ENCODE data around the gene IPO13.

Gene IPO13

DNA sequence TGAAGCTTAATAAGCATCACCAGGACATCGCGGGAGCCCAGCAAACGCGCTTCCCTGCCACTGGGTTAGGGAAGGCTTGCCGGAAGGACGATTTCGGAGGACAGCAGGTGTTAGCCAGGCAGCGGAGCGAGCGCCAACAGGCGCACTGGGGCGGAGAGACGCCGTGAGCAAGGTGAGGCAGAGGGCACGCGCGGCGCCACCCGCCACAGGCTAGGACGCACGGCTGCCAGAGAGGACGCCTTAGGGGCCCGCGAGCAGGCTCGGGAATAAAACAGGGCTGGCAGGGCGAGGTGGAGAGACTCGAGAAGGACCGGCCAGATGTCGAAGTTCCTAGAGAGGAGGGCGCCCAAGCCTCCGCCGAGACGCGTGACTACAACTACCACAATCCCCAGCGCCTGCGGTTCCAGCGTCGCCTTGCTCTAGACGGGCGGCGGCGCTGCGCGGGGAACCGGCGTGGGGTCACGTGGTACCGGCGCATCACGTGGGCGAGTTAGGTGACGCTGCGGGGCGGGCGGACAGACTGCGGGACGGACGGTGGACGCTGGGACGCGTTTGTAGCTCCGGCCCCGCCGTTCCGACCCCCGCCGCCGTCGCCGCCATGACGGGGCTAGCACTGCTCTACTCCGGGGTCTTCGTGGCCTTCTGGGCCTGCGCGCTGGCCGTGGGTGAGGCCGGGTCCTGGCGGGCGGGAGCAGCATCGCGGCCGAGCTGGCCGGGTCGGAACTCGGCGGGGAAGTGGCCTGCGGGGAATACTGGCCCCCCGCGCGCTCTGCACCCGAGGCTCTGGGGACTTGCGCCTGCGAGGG lies 27.9 kb downstream of the IPO13 start, which contains the start of gene ATP6V0B:
Gene ATP6V0B, plus strand, starts transcription at position 518 of the 806 bp plus-strand sequence. Its CDS starts 81 bp downstream, at position 599.
- DNase-seq (ENCODE audit: low read depth in 2 of 2): peak; percentile 95

DNA sequence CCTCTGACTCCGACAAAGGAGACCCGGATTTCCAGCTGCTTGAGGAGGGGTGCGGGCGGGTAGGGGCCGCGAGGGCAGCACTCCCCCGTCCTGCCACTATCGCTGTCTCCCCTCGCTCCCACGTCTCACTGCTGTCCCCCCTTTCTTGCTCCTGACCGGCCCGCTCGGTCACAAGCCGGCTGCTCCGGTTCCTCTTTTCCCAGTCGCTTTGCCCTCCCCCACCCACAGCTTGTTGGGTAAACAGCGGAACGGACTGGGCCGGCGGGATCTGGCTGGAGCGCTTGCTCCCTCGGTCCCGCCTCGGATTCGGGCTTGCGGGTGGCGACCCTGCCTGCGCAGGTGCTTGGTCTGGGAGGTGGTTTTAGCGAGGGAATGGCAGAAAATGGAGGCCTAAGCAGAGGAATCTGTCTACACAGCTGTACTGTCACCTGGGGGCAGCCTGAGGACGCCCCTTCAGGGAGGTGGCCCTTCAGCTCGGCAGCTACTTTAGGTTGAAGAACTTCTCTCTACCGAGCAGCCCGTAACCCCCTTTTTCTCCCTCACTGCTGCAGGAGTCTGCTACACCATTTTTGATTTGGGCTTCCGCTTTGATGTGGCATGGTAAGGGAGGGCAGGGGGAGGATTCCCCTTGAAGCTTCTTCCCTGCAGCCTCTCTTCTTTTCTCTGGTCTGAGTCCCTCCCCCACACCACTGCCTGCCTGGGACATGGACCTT lies 28.7 kb downstream of the IPO13 start:
- DNase-seq (ENCODE audit: low read depth in 2 of 2): no peak

DNA sequence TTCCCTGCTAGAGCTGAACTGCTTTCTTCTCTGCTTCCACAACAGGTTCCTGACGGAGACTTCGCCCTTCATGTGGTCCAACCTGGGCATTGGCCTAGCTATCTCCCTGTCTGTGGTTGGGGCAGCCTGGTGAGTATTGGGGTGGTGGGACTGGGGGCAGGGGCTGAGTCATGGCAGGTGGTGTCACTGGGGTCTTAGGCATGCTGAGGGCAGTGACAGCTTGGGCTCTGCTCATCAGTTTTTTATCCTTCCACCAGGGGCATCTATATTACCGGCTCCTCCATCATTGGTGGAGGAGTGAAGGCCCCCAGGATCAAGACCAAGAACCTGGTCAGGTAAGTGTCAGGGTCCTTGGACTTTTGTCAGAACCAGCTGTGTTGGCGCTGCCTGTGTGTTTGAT lies 29.3 kb downstream of the IPO13 start:
- no peak for DNase-seq (ENCODE audit: low read depth in 2 of 2)

DNA sequence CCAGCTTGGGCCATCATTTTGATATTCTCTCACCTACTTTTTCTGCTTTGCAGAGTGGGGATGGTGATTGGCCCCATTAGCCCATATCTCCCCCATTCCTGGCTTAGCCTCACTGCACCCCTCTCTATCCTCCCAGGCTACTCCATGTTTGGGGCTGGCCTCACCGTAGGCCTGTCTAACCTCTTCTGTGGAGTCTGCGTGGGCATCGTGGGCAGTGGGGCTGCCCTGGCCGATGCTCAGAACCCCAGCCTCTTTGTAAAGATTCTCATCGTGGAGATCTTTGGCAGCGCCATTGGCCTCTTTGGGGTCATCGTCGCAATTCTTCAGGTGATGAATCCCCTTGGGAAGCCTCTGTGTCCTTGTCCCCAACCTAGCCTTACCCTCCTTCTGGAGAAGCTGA lies 30.1 kb downstream of the IPO13 start:
- DNase-seq (ENCODE audit: low read depth in 2 of 2): no peak

DNA sequence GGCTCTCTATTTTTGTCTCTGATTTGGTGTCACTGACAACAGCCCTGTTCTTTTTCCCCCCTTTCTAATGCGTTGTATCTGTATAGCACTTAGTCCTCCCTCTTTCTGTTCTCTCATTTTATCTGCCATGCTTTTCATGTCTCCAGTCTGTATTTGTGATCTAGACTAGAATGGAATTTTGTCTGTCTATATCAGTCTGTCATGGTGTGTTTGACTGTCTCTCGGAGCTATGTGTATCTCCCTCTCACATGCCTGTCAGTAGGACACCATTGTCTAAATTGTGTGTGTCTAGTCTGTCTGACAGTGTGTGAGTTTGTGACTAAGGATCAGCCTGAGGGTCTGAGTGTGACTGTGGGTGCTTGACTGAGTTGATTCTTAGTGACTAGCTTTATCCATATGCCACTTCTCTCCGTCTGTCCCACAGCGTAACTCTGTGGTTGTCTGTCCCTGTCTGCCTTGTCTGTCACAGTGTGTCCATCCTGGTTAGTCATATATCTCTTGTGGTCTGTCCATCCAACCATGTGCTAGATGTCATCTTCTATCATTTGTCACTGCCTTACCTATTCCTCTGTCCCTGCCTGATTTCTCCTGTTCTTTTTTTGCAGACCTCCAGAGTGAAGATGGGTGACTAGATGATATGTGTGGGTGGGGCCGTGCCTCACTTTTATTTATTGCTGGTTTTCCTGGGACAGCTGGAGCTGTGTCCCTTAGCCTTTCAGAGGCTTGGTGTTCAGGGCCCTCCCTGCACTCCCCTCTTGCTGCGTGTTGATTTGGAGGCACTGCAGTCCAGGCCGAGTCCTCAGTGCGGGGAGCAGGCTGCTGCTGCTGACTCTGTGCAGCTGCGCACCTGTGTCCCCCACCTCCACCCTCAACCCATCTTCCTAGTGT lies 30.9 kb downstream of the IPO13 start:
- DNase-seq (ENCODE audit: low read depth in 2 of 2): no peak

DNA sequence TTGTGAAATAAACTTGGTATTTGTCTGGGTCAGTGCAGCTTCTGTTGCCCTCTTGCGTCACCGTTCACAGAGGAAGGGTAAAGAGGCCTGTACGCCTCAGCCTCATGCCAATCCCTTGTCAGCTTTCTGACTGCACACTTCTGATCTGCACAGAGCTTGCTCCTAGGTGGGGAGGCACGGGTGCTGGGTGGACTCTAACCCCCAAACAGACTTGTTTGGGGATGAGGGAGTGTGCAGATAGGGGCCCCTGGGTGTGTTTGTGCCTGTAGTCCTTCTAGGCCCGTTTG lies 31.5 kb downstream of the IPO13 start:
- no peak for DNase-seq (ENCODE audit: low read depth in 2 of 2)

DNA sequence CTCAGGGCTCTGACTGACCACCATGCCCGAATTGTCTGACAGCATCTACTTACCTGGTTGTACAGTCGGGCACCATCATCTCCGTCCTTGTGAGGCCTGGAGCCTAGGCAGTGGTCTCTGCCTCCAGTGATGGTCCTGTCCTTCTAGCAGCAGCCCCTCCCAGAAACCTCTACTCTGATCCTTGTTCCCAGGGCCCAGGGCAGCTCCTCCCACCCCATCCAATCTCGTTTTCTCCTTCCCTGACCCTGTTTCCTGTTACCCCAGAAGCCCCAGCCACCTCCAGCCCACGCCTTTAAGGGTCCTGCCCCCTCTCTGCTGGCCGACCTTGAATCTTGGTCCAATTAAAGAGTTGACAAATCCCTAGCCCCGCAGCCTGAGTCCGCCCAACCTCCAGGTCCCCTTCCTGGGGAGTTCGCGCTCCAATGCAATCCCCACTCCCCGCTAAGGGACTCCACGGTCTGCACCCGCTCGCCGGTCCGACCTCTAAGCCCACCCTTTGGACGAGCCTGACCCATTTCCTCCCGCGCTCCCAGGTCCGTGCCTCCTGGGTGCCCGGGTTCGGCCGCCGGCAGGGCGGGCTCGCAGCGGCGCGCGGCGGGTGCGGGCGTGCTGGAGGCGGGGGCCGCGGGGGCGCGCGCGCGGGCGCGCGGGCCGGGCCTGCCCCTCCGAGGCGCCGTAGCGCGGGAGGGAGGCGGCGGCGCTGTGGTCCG lies 32.0 kb downstream of the IPO13 start, which contains the start of gene B4GALT2:
Gene B4GALT2, plus strand, starts transcription at position 660 of the 710 bp plus-strand sequence. CDS start 1,951 bp downstream, outside the sequence.
- DNase-seq (ENCODE audit: low read depth in 2 of 2): peak in 1 of 2 donors; percentile 26

DNA sequence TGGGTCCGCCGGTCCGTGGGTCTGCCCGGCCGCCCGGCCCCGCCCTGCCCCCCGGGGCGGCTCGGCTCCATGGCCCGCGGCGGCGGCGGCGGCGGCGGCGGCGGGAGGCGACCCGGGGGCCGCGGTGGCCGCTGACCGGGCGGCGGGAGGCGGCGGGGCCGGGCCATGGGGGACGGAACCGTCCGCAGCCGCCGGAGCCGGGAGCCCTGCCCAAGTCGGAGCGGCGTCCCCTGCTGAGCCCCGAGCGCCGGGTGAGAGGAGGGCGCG lies 32.4 kb downstream of the IPO13 start:
- no peak for DNase-seq (ENCODE audit: low read depth in 2 of 2)

DNA sequence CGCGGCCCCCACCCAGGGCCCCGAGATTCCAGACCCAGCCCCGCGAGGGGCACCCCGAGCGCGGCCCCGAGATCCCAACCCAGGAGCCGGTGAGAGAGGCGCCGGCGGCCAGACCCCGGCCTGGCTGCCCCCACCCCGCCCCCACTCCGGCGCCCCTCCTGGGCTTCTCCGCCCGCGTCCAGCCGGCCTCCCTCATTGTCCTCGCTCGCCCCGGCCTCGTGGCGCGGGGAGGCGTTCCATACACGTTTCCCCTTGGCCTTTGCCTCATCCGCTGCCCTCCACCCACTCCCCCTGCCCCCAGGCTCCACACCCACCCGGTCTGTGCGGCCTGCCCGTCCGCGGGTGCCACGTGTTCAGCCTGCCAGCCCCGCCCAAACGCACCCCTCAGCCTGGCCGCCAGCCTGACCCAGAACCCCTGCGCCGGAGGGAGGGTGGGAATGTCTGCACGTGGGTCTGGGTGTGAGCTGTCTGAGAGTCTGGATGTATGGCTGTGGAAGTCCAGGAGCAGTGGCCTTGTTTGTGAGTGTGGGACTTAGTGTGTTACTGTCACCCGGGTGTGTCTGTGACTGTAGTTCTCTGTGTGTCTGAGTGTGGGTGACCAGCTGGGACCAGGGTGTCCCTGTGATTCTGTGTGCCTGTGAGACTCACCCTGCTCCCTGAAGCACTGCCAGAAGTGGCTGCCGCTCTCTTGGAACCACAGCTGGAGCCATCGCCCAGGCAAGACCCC lies 32.9 kb downstream of the IPO13 start:
- DNase-seq (ENCODE audit: low read depth in 2 of 2): peak in 1 of 2 donors; percentile 19

DNA sequence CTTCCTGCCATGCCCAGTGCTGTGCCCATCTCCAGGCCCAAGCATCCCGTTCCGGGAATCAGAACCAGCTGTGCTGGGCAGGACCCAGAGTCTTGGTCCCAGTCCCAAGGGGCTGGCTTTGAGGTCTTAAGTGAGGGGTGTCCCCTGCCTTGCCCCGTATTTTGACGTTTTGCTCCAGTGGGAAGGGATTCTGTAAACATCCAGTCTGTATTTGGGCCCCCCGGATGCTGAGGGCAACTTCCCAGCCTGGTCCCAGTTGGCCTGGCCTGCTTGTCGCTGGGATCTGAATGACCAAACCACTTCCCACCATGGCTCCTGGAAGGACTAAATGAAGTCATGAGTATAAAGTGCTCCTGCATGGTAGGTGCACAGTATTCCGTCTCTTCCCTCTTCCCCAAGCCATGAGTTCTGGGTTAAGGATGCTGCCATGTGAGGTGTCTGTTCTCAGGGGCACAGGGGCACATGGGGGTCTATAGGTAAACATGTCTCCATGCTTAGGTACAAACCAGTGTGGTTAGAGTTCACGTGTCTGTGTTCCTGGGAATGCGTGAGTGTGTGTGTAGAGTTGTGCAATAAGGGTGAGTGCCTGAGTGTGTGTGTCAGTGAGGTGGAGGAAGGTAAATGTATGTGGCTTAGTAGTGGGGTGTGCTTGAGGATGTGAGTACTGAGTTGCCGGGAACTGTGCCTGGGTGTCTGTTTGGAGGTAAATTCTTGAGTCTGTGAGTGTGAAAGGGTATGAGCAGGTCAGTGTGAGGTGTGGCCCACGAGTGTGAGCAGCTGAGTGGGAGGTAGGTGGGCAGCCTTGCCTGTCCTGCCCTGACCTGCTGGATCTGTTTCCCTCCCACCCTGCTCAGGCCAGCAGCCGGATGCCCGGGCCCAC lies 33.7 kb downstream of the IPO13 start:
- no peak for DNase-seq (ENCODE audit: low read depth in 2 of 2)

DNA sequence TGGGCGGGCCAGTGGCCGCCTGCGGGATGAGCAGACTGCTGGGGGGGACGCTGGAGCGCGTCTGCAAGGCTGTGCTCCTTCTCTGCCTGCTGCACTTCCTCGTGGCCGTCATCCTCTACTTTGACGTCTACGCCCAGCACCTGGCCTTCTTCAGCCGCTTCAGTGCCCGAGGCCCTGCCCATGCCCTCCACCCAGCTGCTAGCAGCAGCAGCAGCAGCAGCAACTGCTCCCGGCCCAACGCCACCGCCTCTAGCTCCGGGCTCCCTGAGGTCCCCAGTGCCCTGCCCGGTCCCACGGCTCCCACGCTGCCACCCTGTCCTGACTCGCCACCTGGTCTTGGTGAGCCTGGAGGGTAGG lies 34.4 kb downstream of the IPO13 start:
- DNase-seq (ENCODE audit: low read depth in 2 of 2): no peak

DNA sequence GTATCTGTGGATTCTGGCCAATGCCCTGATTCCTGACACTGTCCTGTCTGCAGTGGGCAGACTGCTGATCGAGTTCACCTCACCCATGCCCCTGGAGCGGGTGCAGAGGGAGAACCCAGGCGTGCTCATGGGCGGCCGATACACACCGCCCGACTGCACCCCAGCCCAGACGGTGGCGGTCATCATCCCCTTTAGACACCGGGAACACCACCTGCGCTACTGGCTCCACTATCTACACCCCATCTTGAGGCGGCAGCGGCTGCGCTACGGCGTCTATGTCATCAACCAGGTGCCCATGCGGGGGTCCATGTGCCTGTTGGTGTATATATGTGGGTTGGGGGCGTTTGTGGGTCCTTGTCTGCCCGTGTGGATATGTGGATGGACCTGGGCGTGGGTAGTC lies 34.9 kb downstream of the IPO13 start:
- DNase-seq (ENCODE audit: low read depth in 2 of 2): no peak

DNA sequence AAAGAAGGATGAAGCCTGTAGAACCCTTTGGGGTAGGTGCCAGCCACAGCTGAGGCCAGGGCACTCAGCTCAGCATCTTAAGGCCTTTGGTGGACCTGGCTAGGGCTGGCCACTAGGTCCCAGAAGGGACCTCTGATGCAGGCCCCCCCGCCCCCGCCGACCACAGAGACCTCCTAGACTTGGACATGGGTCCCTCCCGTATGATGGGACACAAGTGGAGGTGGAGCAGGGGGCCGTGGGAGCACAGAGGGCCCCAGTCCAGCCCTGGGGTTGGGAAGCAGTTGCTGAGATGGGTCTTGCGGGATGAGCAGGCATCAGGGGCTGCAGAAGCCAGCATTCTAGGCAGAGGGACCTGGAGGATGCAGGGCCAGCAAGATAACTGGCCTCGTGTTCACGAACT lies 35.5 kb downstream of the IPO13 start:
- DNase-seq (ENCODE audit: low read depth in 2 of 2): no peak

DNA sequence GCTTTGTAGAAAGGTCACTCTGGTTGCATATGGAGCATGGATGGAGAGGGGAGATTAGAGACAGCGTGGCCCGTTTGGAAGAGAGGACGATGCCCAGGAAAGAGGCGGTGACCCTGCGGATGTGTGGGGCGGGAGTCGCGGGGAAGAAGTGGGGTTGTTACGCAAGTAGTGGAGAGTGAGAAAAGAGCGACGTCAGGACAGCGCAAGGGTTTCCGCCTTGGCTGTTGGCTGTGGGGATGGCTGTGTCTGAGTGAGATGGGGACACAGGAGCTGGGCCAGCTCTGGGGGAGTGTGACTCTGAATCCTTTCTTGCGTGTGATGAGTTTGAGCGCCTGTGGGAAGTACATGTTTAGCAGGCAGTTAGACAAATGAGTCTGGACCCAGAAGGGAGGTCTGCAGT lies 36.1 kb downstream of the IPO13 start:
- no peak for DNase-seq (ENCODE audit: low read depth in 2 of 2)

DNA sequence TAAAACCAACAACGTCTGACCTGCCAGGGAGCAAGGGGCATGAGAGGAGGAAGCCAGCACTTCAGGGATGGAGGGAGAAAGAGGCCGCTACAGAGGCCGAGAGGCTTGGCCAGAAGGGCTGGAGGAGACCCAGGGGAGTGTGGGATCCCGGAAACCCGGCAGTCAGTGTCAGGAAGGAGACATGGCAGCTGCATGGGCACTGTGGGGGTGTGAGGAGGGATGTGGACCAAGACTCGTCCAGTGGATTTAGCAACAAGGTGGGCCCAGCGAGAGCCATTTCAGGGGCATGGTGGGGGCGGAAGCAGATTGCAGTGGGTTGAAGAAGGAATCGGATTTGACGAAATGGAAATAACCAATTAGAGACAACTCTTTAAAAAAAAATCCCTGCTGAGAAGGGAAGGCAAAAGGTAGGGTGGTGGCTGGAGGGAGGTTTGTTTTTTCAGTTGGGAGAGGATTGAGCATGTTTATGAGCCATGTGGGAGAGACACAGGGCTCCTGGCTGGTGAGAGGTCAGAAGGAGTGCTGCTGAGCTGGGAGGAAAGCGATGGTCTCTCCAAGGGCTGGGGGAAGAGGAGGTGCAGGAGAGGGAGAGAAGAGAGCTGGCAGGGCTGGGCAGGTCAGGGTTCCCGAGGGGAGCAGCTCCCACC lies 36.6 kb downstream of the IPO13 start:
- DNase-seq (ENCODE audit: low read depth in 2 of 2): no peak

DNA sequence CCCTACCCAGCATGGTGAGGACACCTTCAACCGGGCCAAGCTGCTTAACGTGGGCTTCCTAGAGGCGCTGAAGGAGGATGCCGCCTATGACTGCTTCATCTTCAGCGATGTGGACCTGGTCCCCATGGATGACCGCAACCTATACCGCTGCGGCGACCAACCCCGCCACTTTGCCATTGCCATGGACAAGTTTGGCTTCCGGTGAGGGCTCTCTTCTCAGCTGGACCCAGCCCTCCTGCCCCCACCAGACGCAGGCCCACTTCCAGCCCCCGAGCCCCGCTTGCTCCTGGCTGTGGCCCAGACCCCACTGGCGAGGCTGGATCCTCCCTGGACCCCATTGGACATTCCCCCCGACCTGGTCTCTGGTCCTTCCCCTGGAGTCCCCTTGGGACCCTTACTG lies 38.1 kb downstream of the IPO13 start:
- DNase-seq (ENCODE audit: low read depth in 2 of 2): no peak

DNA sequence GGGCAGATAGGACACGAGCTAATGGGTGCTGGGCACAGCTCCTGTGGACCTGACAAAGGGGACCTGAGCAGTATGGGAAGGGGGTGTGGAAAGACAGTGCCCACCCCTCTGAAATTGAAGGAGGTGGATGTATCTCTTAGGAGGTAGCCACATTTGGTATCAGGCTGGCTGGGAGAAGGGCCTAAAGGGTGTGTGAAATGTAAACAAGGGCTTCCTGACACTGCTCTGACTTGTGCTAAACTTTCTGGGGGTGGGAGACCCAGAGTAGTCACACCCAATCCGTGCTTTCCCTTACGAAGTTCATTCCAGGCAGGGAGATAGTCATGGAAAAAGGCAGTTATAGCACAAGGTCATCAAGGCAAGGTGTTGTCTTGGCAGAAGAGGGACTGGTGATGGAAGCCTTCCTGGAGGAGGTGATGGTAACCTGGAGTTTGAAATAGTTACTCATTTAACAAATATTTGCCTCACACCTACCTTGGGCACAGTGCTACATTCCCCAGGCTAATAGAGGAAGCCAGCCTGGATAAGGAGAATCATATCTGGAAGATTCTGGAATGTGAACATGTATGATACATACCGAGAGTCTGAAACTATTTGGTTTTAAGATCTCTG lies 39.3 kb downstream of the IPO13 start:
- no peak for DNase-seq (ENCODE audit: low read depth in 2 of 2)

DNA sequence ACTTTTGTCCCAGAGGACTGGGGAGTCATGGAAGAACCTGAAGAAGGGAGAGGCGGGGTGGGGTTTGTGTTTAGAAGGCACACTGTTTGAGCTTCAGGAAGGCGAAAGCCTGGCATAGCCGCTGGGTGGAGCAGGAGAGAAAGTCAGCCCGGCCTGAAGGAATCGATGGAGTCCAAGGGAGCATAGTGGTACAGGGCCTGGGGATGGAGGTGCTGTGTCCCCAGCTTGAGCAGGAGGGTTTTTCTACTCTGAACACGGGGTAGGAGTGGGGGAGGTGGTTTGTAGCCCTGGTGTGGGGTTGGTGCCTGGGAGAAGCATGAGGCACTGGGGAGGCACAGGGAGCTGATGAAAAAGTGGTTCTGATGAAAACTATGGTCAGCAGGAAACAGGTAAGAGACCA lies 40.0 kb downstream of the IPO13 start:
- DNase-seq (ENCODE audit: low read depth in 2 of 2): no peak

DNA sequence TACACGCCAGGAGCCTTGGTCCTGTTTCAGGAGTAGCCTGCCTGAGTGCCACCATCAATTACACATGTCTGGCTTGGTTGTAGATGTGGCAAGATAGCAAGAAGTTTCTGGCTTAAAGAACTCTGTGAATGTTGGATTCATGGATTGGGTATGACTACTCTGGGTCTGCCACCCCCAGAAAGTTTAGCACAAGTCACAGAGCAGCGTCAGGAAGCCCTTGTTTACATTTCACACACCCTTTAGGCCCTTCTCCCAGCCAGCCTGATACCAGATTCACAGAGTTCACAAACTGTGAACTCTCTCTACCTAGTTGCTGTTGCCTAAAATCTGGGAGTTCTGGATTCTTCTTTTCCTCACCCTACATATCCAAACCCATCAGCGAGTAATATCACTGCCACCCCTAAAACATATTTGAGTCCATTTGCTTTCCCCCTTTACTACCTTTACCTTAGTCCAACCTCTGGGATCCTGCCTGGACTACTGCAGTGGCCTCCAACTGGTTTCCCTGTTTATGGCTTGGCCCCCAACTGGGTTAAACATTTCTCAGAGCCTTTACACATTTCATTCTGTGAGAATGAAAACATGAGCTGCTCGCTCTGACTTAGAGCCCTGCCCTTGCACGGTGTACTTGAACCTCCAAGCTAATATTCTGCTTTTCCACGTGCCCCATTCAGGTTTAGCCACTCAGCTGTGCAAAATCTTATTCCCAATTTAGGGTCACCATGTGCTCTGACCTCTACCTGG lies 40.6 kb downstream of the IPO13 start:
- DNase-seq (ENCODE audit: low read depth in 2 of 2): no peak
